ENCODE data around the gene MATN1.
"Not testable (repeated sequence)": the region's sequence is repeated elsewhere in the genome, so short reads cannot be mapped to it uniquely, and the experiment has no call there.

Gene MATN1

DNA sequence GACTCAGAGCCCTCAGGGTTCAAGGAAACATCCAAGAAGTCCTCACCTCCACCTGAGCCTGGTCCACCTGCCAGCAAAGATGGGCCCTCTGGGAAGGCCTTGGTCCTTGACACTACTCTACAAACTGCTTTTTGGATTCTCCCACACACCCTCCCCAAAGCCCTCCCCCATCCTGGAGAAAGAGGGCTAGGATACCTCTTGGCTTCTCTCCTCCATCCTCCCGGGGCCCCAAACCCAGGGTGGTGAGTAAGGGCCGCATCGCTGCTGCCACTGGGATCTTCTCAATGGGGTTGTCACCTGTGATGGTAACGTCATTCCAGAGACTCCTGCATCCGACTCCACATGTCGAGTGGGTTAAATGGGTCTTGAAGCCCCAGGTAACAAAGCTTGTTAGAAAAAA, 26.6 kb downstream of the MATN1 start:
- no peak for DNase-seq (ENCODE audit: low read depth)

DNA sequence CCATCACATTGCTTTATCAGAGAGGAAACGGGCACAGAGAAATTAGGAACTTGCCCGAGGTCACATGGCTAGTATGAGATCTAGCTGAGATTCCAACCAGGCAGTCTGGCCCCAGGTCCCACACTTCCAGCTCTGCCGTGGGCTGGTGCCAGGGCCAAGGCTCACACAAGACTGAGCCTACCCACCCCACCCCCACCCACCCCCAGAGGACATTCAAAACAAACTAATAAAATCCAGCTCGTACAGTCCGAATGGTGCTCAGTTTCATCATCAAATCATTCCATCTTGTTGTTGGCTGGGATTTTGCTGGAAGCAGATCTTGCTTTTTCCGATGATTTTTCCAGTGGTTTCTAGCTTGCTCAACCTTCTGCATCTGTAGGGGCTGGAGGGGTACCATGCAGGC, 27.9 kb downstream of the MATN1 start:
- peak; percentile 38 for DNase-seq (ENCODE audit: low read depth)

DNA sequence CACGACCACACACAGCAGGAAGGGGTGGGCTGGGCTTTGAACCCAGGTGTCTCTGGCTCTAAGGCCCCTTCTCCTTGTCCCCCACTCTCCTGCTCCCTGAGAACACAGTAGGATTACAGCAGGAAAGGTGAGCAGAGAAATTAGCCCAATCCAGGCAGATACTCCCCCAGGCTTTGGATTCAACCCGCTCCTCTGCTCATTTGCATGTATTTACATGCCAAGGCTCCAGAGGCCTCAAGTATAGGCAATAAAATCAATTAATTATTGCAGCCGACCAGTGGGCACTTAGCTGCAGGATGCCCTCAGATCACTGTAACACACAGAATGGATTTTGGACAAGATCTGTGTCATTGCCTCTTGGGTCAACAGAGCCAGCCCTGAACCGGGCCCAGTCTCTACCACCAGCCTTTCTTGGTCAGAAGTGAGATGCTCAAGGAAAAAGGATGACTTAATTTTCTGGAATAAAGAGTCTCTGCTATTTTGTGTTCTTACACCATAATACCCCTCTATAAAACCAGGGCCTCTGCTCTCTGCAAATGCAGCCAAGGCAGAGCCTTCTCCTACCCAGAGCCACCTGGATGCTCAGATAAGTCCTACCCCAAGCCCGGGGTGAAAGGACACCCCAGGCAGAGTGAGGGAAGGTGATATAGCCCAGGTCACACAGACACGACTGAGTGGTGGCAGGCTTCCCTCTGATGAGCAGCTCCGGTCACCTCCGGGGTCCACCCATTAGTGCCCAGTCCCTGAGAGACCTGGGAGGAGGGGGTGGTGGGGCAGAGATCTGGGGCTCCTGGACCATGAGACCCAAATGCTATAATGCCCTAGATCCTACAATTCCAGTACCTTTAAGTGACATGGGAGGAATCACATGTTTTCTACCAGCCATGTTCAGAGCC, 28.9 kb downstream of the MATN1 start:
- DNase-seq (ENCODE audit: low read depth): no peak

DNA sequence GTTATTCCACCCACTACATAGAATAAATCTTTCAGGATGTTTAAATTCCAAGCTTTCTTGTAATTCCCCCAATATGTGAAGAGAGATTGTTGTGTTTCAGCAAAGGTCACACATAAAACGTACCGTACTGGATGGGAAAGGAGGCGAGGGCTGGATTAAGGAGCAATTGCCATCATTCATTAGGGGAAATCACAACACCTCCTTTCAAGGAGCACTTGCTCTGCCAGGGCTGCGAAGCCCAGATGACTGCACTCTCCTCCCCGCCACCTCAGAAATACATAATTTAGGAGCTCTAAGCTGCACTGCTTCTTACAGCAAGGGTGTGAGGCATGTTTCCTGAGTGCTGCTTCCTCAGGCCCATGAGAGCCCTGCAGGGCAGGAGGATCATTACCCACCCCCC, 29.6 kb downstream of the MATN1 start:
- DNase-seq (ENCODE audit: low read depth): no peak

DNA sequence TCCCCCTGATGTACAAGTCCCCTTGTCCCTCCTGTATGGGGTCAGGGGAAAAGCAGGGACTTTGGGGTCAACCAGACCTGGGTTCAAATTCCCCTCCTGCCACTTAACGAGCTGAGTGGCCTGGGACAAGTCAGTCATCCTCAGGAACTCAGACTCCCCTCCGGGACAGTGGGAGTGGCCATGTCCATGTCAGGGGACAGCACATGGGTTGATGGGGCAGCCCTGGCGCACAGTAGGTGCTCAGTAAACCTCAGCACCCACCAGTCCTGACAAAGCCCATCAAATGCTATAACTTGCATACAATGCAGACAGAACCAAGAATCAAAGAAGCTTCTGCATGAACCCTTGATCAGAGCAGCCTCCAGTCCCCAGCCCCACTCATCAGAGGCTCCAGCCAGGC, 30.0 kb downstream of the MATN1 start:
- no peak for DNase-seq (ENCODE audit: low read depth)

DNA sequence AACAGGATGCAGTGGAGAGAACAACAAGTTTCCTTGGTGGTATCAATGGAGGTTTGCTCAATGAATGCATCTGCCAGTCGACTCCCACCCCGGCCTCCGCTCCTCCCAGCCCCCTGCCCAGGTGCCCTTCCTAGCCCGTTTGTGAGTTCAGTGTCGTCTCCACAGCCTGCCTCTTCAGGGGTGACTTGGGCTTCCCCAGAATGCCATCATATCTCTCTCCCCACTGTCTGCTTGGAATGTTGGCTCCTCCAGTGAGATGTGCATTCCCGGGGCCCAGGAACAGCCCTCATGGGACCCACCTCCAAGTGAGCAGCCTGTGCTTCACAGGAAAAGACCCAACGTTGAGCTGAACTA, 30.5 kb downstream of the MATN1 start:
- DNase-seq (ENCODE audit: low read depth): no peak

DNA sequence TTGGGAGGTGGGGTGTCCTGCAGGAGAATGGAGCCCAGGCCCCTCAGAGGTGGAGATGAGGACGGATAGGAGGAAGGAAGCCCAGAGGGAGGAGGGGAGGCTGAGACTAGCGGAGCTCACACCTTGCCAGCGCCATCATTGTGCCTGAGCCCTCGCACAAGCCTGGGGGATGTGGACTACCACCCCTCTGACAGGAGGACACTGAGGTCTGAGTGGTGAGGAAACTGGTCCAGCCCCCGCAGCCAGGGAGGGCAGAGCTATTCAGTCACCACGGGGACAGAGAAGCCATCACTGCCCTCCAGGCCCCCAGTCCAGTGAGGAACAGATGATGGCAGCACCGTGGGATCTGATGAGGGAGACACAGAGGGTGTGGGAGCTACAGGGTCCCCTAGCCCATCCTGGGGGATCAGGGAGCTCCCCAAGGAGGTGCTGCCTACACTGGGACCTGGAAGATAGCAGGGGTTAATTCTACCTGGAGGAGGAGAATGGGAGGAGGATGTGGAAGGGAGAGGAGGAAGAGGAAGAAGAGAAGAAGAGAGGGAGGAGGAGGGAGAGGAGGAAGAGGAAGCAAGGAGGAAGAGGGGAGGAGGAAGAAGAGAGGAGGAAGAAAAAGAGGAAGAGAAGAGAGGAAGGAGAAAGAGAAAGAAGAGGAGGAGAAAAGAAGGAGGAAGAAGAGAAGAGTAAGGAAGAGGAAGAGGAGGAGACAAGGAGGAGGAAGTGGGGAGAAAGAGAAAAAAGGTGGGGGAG, 31.0 kb downstream of the MATN1 start:
- no peak for DNase-seq (ENCODE audit: low read depth)

DNA sequence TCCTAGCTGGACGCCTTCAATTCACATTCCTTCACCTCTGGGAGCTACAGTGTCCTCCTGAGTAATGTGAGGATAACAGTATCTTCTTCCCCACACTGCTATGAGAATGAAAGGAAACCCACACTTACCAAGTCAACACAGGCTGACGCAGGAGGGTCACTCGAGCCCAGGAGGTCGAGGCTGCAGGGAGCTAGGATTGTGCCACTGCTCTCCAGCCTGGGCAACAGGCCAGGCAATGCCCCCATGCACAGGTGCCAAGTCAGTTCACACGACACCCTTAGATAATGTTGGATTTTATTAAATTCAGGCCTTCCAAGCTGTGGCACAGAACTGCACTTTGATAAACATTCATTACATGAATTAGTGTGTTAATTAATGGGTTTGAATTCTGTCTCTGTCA, 31.9 kb downstream of the MATN1 start:
- no peak for DNase-seq (ENCODE audit: low read depth)

DNA sequence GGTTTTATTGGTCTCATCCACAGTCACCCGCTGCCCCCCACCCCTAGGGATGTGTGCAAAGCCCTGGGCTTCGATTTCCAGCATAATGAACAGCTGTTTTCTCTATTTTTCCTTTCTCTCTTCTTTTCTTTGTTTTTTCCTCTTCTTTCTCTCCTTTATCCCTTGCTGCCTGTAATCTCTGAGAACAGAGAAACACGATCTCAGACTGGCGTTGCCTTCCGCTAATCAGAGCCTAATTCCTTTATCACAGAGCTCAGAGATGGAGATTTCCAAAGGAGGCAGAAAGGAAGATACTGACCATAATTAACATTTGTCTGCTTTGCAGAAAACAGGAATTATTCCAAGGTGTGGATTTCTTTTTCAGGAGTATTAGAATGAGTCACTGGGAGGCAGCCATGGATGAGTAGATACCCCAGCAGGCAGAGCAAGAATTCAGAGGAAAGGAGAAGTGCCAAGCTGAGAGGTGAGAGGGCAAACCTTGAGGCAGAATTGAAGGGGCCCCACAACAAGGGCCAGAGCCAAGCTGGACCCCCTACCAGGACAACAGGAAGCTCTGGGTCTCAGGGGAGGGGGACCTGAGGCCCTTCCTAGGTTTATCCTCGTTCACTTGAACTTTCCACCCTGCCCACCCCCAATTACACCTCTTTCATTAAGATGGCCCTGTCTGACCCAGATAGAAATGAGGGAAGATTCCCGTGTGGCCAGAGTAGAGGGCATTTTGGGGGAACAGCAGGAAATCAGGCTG, 33.3 kb downstream of the MATN1 start:
- DNase-seq (ENCODE audit: low read depth): no peak

DNA sequence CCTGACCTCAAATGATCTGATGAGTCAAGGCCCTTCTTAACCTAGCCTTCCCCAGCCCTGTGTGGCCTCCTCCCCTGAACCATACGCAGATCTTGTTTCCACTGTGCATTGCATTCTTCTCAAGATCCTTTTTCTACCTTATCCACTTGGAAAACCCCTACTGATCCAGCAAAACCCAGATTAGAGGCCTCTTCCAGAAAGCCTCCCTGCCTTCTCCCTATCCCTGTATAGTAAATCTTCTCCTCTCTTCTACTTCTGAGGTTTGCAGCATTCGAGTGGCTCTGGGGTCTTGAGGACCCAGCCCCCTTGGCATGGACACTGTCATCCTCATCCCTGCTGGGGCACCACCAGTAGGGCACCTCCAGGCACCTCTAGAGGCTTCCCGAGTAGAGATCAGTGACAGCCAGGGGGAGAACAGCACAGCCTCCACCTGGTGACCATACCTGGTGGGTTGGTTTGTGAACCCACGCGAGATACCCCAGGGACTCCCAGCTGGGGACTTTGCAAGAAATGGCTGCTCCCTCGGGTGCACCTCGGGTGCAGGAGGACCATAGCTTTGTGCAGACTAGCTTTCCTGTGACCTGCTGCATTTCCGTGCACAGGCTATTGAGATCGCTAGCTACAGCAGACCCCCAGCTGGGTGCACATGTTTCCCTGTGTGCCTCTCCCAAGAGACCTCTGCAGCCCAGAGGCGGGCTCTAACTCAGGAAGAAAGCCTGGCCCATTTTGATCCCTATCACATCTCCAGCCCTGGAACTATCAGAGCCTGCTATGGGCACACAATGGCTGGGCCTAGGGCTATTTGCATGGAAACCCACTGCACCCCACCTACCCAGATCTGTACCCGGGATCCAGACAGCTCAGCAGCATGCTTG, 34.2 kb downstream of the MATN1 start:
- DNase-seq (ENCODE audit: low read depth): no peak

DNA sequence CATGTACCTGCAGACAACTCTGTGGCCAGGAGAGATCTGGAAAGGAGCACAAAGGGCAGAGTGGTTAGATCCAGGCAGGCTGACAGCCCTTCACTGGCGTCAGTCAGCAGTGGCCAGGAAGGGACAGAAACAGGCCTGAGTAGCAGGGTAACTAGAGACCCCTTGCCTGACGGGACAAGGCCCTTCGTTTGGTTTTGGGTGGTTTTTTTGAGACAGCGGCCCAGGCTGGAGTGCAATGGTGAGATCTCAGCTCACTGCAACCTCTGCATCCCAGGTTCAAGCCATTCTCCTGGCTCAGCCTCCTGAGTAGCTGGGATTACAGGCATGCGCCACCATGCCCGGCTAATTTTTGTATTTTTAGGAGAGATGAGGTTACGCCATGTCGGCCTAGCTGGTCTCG, 34.9 kb downstream of the MATN1 start:
- DNase-seq (ENCODE audit: low read depth): not testable (repeated sequence)

DNA sequence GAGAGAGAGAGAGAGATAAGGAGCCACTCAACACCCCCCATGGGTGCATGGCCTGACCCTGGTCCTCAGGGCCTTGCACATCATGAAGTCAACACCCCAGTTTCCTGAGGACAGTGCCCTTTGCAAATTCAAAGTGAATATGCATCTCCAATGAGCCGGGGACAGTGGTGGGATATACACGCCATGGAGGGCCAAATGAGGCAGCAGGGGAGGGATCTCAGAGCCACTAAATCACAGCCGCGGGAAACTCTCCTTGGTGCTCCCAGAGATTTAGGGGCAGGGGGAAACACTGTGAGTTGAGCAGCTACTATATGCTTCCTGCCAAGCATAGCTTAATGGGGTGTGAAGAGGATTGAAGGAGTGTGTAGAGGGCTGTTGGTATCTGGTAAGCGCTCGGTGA, 35.5 kb downstream of the MATN1 start:
- DNase-seq (ENCODE audit: low read depth): no peak

DNA sequence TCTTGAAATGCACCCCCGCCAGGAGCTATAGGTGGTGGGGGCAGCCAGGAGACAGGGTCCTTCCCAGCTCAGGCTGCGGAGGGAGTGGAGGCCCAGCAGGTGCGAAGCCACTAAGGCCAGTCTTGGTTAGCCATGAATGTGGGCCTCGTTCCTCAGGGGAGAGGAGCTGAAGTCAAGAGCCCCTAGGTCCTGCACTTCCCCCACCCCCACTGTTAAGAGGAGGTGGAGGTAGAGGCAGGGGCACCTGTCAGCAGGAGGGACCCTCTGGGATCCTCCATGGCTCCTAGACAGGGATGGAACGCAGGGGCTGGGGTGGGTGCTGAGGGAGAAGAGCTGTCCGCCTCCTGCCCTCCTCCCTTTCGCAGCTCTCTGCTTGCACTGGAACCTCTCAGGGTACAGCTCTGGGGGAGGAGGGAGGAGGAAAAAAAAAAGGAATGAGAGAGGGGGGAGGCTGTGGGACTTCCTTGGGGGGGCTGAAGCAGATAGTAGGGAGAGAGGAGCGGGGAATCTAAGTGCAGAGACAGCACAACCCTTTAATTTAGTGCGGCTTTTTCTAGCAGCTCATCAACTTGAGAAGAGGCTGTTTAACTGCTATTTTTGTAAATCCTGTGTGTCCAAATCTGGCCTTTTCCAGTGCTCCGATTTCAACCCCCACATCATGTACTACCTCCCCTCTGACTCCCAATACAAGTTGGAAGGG, 37.0 kb downstream of the MATN1 start:
- DNase-seq (ENCODE audit: low read depth): no peak

DNA sequence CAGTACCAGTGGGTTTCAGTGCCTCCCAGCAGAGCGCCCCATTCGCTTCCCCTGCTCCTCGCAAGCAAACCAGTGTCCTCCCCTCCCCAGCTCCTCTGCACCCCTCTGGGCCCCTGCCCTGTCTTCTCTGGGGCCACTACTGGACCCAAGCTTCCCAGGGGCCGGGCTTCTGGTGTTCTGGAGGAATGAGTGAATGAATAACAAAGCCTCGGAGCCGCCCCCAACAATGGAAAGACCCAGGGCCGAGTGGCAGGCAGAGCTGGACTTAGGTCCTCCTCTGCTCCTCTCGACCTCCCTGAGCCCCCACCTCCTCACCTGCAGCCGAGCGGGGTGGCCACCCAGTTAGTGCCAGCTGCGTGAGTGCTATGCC, 37.6 kb downstream of the MATN1 start:
- no peak for DNase-seq (ENCODE audit: low read depth)

DNA sequence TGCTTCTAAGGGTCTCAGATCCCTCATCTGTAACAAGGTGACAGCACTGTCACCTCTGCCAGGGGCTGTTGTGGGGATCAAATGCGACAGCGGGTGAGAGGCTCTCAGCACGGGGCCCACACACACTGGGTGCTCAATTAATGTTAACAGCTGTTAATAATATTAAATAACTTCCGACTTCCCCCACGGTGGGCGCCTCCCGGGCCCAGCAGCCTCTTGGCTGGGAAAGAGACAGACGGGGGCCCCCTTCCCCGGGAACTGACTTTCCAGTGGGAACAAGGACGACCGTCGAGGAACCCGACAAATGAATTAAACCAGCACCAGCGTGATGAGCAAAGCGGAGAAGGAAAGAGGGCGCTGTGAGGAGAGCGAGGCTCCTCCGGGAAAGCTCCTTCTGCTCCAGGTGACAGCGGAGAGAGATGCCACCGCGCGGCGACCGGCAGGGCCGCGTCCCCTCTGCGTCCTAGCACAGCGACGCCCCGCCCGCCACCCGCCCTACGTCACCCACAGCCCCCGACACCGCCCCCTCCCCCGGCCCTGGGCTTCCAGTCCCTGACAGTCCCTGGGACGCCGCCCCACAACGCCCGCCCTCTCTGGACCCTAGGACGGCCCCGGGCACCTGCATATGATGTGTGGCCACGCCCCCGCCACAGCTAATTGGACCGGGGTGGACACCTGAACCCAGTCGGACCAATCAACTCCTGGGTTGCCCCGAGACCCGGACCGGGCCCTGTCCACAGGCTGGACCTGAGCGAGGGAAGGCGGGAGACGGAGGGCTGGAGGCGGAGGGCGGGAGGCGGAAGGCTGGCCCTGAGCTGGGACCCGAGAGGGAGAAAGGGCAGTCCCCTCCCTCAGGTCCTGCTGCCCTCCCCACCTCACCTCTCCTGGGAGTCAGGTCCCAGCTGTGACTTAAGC, 38.2 kb downstream of the MATN1 start:
- DNase-seq (ENCODE audit: low read depth): no peak

DNA sequence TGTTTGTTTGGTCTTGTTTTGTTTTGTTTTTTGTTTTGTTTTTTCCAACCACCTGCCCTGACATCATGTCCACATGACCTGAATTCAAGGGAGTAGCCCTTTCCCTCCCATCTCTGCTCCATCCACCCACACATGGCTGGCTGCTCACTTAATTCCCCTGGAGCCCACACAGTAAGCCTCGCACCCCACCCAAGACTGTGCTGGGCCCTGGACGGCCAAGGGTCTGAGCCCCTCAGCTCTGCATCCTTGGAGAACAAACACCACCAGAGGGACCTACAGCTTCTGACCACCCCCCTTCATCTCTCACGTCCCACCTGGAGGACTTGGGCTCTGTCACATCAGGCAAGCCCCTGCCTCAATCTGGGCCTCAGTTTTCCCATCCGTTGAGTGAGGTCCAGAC, 39.1 kb downstream of the MATN1 start:
- DNase-seq (ENCODE audit: low read depth): no peak

DNA sequence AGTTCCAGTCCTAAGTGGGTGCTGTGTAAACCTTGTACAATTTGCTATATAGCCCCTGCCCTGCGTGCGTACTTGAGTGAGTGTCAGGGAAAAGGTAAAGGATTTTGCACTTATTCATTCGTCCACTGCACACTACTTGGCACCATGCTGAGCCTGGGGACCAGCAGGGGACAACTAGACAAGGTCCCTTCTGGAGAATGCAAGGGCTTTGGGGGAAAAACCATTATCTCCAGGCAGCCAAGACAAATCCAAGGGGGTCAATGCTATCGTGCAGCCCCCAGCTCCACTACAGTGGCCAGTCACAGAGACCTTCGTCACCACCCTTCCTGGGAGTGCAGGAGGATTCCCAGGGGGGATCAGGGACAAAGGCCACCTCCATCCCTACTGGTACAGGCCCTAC, 39.7 kb downstream of the MATN1 start:
- DNase-seq (ENCODE audit: low read depth): no peak

DNA sequence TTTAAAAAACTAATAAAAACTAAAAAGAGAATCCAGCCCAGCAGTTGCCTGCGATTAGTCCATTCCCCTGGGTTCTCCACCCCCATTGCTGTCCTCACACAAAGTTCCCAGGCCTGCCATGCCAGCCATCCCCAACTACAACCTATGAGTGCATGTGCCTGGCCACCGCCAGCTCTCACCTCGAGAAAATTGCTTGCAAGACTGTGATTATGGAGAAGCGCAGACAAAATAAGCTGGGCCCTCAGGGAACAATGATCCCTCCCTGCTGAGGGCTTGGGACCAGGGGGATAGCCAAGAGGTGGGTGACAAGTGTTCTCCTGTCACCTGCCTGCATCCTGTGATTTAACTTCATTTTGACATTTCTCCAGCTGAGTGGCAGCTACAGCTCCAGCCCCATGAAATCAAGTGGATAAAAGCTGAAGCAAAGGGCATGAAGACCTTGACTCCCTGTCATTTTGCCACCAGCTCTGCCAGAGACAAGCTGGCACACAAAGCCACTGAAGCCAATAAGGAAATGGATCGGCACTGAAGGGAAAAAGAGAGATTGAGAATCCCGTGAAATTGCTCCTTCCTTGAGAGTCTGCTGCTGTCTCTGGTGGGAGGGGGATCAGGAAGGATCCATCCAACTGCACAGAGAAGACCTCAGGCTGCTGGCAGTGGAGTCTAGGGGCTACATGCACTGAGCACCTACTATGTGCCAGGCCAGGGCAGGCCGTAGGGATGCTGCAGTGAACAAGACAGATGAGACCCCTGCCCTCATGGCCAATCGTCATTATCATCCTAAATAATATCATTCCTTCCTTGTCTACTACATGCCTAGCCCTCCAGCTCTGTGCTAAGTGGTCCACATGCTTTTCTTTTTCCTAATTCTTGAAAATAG, 40.7 kb downstream of the MATN1 start:
- no peak for DNase-seq (ENCODE audit: low read depth)

DNA sequence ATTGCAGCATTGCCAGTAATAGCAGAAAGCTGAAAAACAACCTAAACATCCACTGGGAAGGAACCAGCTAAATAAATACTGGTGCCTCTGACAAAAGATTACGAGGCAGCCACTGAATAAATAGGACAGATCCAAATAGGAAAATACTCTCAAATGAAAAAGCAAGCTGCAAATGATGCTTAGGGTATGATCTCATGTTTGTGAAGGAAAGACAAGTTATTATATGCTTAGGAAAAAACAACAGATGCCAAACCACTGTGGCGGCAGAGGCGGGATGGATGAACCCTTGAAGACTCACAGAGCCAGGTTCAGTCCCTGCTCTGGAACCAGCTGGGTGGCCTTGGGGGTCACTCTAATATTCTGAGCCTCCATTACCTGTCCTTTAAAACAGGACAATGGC, 41.6 kb downstream of the MATN1 start:
- DNase-seq (ENCODE audit: low read depth): no peak

Measured in GM04504 (cell line).